Ectodermal cell (in vitro differentiated cells): ENCODE results near the gene SLC16A11.
A peak's percentile ranks its signal among the peaks of the same experiment; 100 is the strongest.

Experiments used
- H3K27ac ChIP-seq: 2 replicates; pipeline ENCODE4 v1.7.0; 2013; ENCODE audit warnings: mild to moderate bottlenecking, low read depth, low read length; ENCODE audit not compliant: insufficient read depth, poor library complexity, severe bottlenecking
- H3K27me3 ChIP-seq: 2 replicates; pipeline ENCODE4 v1.7.0; 2013; ENCODE audit warnings: mild to moderate bottlenecking, low read length; ENCODE audit not compliant: insufficient read depth, control insufficient read depth, poor library complexity, severe bottlenecking
- H3K36me3 ChIP-seq: one replicate; pipeline ENCODE4 v1.7.0; 2013; ENCODE audit warnings: low read length; ENCODE audit not compliant: control insufficient read depth, insufficient read depth
- H3K4me1 ChIP-seq: one replicate; pipeline ENCODE4 v1.7.0; 2013; ENCODE audit warnings: low read length; ENCODE audit not compliant: control insufficient read depth, insufficient read depth
- H3K4me3 ChIP-seq: 2 replicates; pipeline ENCODE4 v1.7.0; 2013; ENCODE audit warnings: low read depth, low read length, control low read depth; ENCODE audit not compliant: insufficient read depth
- H3K9me3 ChIP-seq: 2 replicates; pipeline ENCODE4 v1.7.0; 2013; ENCODE audit warnings: mild to moderate bottlenecking, low read length, moderate library complexity; ENCODE audit not compliant: control insufficient read depth
- WGBS, 2 experiments: methylation state at CpG; one replicate each; pipeline ENCODE4 v1.1.7; 2013; ENCODE audit warnings: missing lambda C conversion rate in 2 of 2; 5-methylcytosine and 5-hydroxymethylcytosine counted together

The SLC16A11 gene

DNA sequence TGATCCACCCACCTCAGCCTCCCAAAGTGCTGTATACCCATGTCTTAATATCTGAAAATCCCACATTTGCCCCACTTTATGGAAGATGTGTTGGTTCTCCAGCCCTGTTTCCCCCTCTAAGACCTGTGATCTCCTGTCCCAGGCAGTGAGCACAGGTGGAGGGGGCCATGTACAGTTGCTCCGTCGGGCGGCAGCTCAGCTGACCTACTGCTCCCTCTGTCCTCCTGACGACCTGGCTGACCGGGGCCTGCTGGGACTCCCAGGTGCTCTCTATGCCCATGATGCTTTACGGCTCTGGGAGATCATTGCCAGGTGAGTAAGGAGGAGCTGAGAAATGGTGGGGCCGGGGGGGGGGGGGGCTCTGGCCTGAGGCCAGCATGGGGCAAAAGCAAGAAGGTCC, 38.2 kb downstream of the SLC16A11 start:
- H3K27me3 ChIP-seq: no peaks in the 10 kb centered on the region
- H3K36me3 ChIP-seq: no peaks in the 10 kb centered on the region
- WGBS, 2 experiments: 95% methylated on average over 6 of the region's 7 CpGs
- no peaks in the 10 kb centered on the region for H3K9me3 ChIP-seq
- H3K4me3 ChIP-seq: no peak overlapping the region
- H3K4me1 ChIP-seq: peaks cover under 1% of the 10 kb centered on the region
- H3K27ac ChIP-seq: no peak overlapping the region

- no peaks in the 10 kb centered on the region for H3K9me3 ChIP-seq
- H3K4me1 ChIP-seq: no peaks in the 10 kb centered on the region
- 86 to 91% methylated on average over 2 of the region's 2 CpGs for WGBS, 2 experiments
- no peaks in the 10 kb centered on the region for H3K36me3 ChIP-seq
- H3K27ac ChIP-seq: no peak overlapping the region
- H3K4me3 ChIP-seq: no peak overlapping the region
- H3K27me3 ChIP-seq: no peaks in the 10 kb centered on the region
Observed at GRCh38 chr17:7004398-7005253, 39.3 kb downstream of the SLC16A11 start.

- Histone ChIP-seq H3K36me3 (no peaks in the 10 kb centered on the region), H3K9me3 (no peaks in the 10 kb centered on the region), H3K27ac (no peak overlapping the region), H3K27me3 (no peaks in the 10 kb centered on the region), H3K4me3 (no peak overlapping the region), H3K4me1 (no peaks in the 10 kb centered on the region)
- WGBS, 2 experiments: 94 to 100% methylated on average over 1 of the region's 2 CpGs
Observed at GRCh38 chr17:7003745-7004144, 40.1 kb downstream of the SLC16A11 start.

DNA sequence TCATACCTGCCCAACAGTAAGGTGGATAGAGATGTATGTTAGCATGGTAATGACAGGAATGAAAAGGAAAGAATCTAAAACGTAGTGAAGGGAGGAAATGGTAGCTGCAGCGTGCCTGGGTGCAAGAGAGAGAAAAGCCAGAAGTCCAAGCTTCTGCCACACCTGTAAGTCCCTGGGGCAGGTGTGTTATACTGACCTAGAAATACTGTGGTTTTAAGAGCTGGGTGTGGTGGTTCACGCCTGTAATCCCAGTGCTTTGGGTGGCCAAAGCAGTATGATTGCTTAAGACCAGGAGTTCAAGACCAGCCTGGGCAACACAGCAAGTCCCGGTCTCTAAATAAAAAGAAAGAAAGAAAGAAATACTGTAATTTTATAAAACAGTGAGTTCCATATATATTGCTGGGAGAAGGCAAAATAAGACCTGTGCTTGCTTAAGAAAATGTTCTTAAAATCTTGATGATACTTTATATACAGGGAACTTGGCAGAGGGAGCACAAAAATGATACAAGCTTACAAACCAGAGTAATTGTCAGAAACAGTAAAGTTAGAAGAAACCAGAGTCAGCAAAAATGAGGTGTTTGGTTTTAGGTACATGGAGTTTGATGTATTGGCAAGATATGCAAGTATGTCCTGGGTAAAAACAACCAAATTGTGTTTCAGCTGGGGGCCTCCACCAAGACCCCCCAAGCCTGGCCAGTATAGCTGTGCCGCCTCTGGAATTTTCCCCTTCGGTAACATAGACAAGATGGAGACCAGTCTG, 41.4 kb downstream of the SLC16A11 start:
- Histone ChIP-seq H3K27ac (no peak overlapping the region), H3K4me1 (no peaks in the 10 kb centered on the region), H3K27me3 (no peaks in the 10 kb centered on the region), H3K4me3 (no peak overlapping the region), H3K9me3 (no peaks in the 10 kb centered on the region), H3K36me3 (no peaks in the 10 kb centered on the region)
- WGBS, 2 experiments: 94 to 96% methylated on average over 6 of the region's 6 CpGs

DNA sequence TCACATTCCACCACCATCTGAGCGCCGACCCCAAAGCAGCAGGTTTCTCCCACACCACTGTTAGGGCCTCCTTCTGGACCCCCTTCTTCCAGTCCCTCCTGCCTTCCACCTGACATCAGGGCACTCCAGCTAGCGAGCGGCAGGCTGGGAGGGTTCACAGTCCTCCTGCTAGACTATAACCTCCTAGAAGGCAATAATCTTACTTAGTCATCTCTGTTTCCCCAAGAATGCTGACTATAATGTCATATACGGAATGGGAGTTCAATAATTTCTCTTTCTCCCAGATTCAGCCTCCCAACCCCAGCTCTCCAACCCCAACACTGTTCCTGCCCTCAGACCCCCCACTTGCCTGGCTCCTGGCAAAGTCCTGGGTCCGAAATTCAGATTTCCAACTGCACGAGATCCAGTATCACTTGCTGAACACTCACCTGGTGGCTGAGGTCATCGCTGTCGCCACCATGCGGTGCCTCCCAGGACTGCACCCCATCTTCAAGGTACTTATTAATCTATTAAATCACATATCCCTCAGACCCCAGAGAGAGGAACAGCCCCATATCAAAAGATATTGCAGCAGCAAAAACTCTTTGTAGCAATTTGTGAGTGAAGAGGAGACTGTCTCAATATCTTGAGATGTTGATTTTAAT, 42.5 kb downstream of the SLC16A11 start:
- Histone ChIP-seq H3K27ac (no peak overlapping the region), H3K9me3 (no peaks in the 10 kb centered on the region), H3K4me1 (no peaks in the 10 kb centered on the region), H3K4me3 (no peak overlapping the region), H3K27me3 (peaks cover 7% of the 10 kb centered on the region), H3K36me3 (no peaks in the 10 kb centered on the region)
- 67 to 73% methylated on average over 10 of the region's 10 CpGs for WGBS, 2 experiments

- Histone ChIP-seq H3K9me3 (no peaks in the 10 kb centered on the region), H3K4me3 (no peak overlapping the region), H3K27me3 (peaks cover 25% of the 10 kb centered on the region), H3K27ac (no peak overlapping the region), H3K4me1 (no peaks in the 10 kb centered on the region), H3K36me3 (no peaks in the 10 kb centered on the region)
- 86 to 88% methylated on average over 11 of the region's 11 CpGs for WGBS, 2 experiments
Observed at GRCh38 chr17:6998855-6999508, 44.9 kb downstream of the SLC16A11 start.

- 90% methylated on average over 8 of the region's 8 CpGs for WGBS, 2 experiments
- Histone ChIP-seq H3K36me3 (no peaks in the 10 kb centered on the region), H3K27me3 (peaks cover 25% of the 10 kb centered on the region), H3K9me3 (no peaks in the 10 kb centered on the region), H3K4me3 (no peak overlapping the region), H3K4me1 (no peaks in the 10 kb centered on the region), H3K27ac (no peak overlapping the region)
Observed at GRCh38 chr17:6997171-6997570, 46.7 kb downstream of the SLC16A11 start.

DNA sequence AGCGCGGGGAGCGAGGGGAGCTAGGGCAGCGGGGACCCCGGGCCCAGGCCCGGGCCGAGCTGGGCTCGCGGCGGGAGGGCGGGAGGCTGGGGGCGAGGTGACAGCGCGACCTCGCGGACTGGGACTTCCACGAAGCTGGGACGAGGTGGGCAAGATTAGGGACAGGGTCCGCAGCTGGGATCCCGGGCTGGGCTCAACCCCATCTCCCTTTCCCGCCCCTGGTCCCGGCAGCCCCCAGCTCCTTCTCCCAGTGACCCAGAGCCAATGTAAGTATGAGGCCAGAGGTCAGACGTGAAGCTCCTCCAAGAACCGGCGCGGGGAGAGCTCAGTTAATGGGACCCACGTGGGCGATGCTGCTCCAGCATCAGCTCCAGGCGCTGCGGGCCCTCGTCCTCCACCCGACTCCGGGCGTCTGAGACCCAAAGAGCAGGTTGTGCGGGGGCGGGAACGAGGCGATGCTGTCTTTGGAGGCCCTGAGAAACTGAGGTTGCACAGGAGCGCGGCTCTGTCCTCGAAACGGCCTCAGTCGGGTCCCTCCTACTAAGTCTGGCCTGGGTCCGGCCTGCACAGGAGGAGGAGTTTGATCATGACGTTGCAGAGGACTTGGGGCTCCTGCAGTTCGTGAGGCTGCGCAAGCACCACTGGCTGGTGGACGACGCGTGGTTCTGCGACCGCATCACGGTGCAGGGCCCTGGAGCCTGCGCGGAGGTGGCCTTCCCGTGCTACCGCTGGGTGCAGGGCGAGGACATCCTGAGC, 47.5 kb downstream of the SLC16A11 start:
- Histone ChIP-seq H3K4me1 (no peaks in the 10 kb centered on the region), H3K9me3 (no peaks in the 10 kb centered on the region), H3K27ac (no peak overlapping the region), H3K4me3 (peak overlapping the region; percentile 39), H3K27me3 (peaks cover 25% of the 10 kb centered on the region), H3K36me3 (no peaks in the 10 kb centered on the region)
- 61 to 65% methylated on average over 58 of the region's 58 CpGs for WGBS, 2 experiments

GRCh38 chr17:6995500-6996255, 48.2 kb downstream of the SLC16A11 start, which contains the start of gene ALOX12:
TSS of gene ALOX12 (plus strand) at chr17:6996049. CDS start at chr17:6996118, 69 bp downstream.
- WGBS, 2 experiments: 24 to 30% methylated on average over 64 of the region's 64 CpGs
- Histone ChIP-seq H3K36me3 (no peaks in the 10 kb centered on the region), H3K9me3 (no peaks in the 10 kb centered on the region), H3K4me3 (peak within 1 kb of the TSS; percentile 39), H3K27me3 (peaks cover 25% of the 10 kb centered on the region), H3K4me1 (no peaks in the 10 kb centered on the region), H3K27ac (no peak within 1 kb of the TSS)
